Stimulated activated naive CD8-positive, alpha-beta T cell treated with anti-CD3 and anti-CD28 coated beads, Interleukin-15, amount 100 ng/mL, for 72 hours (primary cell): ENCODE measurements around the gene PPP2R2B.

Experiments
- ATAC-seq: fragments of 150-1000 bp; cut with Tn5 transposase; 2 replicates; pipeline ENCODE4 v1.10.0; 2021; ENCODE audit warnings: mild to moderate bottlenecking, moderate library complexity
- DNase-seq, 2 donors: peaks; one replicate each; pipeline ENCODE4 v3.0.0; 2021 to 2022
- H3K27ac Mint-ChIP-seq, 2 donors: one replicate each; pipeline ENCODE4 v1.8.0; 2022; ENCODE audit warnings: mild to moderate bottlenecking in 2 of 2, mixed read lengths in 2 of 2, moderate library complexity in 2 of 2
- H3K27me3 Mint-ChIP-seq: one replicate; pipeline ENCODE4 v1.8.0; 2022; ENCODE audit warnings: mixed read lengths
- H3K4me1 Mint-ChIP-seq: one replicate; pipeline ENCODE4 v1.8.0; 2022; ENCODE audit warnings: mild to moderate bottlenecking, mixed read lengths
- H3K4me3 Mint-ChIP-seq, 2 donors: one replicate each; pipeline ENCODE4 v1.8.0; 2022; ENCODE audit warnings: mild to moderate bottlenecking in 2 of 2, mixed read lengths in 2 of 2, moderate library complexity in 1 of 2
- H3K9me3 Mint-ChIP-seq, 2 donors: one replicate each; pipeline ENCODE4 v1.8.0; 2022; ENCODE audit warnings: mixed read lengths in 2 of 2

PPP2R2B gene

DNA sequence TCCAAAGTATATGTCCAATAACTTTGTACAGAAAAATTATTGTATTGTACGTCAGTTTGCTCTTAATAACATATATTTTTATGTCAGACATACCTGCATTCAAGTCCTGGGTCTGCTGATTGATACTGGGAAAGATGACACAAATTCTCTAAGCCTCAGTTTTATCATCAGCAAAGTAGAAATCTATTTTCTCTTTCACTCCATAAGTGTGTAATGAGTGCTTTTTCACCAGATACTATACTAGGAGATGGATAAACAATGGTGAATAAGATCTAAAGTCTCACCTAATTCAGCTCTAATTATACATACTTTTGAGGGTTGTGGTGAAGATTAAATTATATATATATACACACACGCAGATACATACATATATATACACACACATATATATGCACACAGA is 12.3 kb downstream of the PPP2R2B start:
- Mint-ChIP-seq H3K9me3 (no peaks in the 10 kb centered on the region), H3K4me1 (peaks cover 8% of the 10 kb centered on the region), H3K27me3 (no peaks in the 10 kb centered on the region), H3K27ac (no peak overlapping the region), H3K4me3 (no peak overlapping the region)
- ATAC-seq (no peak), DNase-seq (no peak)

DNA sequence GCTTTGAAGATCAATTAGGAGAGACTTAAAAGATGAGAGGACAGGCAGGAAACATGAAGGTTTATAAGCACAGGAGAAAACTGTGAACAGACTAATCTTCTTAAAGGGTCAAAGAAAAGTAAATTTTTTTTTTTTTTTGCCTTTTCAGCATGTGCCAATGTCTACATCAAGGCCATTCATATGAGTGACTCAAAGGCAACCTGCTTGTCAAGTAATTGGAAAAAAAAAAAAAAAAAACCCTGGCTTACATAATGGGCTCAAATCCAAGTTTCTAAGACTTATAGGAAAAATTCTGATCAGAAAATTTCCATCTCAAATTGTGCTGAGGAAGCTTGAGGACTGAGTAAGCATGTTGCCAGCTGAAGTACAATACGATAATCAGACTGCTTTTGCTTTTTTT is 15.9 kb downstream of the PPP2R2B start:
- no peaks in the 10 kb centered on the region for H3K27me3 Mint-ChIP-seq
- H3K27ac Mint-ChIP-seq: peak overlapping the region in 1 of 2 donors; percentile 60
- DNase-seq (no peak), ATAC-seq (no peak)
- peaks cover 13% of the 10 kb centered on the region for H3K4me1 Mint-ChIP-seq
- H3K4me3 Mint-ChIP-seq: no peak overlapping the region
- no peaks in the 10 kb centered on the region for H3K9me3 Mint-ChIP-seq

DNA sequence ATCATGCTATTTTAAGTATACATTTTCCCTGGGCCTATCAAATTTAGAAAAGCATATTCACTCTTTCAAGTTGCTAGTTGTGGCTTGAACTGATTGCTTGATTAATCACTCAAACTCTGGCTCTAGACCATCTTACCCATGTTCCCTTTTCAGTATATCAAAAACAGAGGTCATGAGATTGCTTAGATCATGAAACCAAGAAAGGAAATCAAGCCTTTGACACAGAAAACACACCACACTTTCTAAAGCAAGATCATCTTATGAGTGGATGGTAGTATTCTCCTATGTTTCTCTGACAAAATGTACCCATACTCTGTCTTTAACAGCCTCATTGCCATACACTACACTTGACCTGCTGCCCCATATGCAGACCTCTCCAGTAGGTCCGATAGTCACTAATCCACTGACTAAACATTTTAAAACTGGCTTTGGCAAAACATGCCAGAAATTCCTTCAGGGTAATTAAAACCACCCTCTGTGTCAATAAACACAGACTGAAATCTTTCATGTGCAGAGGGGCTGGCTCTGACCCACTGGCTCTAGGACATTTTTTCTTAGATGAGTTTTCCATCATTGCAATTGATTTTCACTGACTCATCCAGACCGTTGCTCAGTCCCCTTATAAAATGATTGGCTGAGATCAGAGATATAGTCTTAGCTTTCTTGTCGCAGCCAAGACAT is 18.2 kb downstream of the PPP2R2B start:
- no peak overlapping the region for H3K27ac Mint-ChIP-seq
- H3K27me3 Mint-ChIP-seq: no peaks in the 10 kb centered on the region
- DNase-seq (no peak), ATAC-seq (peak; percentile 40)
- peaks cover 13% of the 10 kb centered on the region for H3K4me1 Mint-ChIP-seq
- no peak overlapping the region for H3K4me3 Mint-ChIP-seq
- no peaks in the 10 kb centered on the region for H3K9me3 Mint-ChIP-seq

DNA sequence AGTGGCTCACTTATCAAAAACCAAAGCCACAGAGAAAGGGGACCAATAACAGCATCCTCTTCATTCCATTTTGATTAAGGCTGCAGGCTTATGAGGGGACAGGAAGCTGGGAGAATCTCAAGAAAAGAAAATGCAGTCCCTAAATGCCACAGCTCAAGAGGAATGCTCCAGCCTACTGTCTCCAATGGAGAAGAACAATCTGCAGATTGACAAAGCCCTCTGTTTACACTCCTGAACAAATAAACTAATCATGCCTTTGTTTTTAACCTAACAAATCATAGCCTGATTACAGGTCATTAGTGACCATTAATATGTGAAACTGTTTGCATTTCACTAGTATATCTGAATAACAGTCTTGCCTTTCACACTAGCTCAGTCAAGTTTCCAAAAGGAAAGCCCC is 26.5 kb downstream of the PPP2R2B start:
- H3K4me1 Mint-ChIP-seq: no peaks in the 10 kb centered on the region
- no peaks in the 10 kb centered on the region for H3K9me3 Mint-ChIP-seq
- DNase-seq: no peak
- no peak overlapping the region for H3K27ac Mint-ChIP-seq
- no peaks in the 10 kb centered on the region for H3K27me3 Mint-ChIP-seq
- no peak overlapping the region for H3K4me3 Mint-ChIP-seq
- ATAC-seq: no peak

DNA sequence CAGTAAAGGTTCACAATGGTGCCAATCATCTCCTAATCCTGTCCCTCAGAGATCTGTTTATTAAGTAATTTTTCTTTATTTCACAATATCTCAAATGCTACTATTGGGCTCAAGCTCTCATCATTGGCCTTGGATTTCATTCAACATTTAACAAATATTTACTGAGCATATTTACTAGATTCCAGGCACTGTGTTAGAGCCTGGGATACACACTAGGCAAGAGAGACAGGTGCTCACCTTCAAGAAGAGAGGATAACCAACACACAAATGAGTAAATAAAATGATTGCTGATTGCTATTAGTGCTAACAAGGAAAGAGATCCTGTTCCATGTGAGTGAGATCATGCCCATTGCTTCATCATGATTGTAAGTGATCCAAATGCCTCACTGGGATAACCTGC is 27.4 kb downstream of the PPP2R2B start:
- H3K27me3 Mint-ChIP-seq: no peaks in the 10 kb centered on the region
- H3K4me1 Mint-ChIP-seq: no peaks in the 10 kb centered on the region
- DNase-seq (no peak), ATAC-seq (no peak)
- no peak overlapping the region for H3K27ac Mint-ChIP-seq
- no peaks in the 10 kb centered on the region for H3K9me3 Mint-ChIP-seq
- H3K4me3 Mint-ChIP-seq: no peak overlapping the region

DNA sequence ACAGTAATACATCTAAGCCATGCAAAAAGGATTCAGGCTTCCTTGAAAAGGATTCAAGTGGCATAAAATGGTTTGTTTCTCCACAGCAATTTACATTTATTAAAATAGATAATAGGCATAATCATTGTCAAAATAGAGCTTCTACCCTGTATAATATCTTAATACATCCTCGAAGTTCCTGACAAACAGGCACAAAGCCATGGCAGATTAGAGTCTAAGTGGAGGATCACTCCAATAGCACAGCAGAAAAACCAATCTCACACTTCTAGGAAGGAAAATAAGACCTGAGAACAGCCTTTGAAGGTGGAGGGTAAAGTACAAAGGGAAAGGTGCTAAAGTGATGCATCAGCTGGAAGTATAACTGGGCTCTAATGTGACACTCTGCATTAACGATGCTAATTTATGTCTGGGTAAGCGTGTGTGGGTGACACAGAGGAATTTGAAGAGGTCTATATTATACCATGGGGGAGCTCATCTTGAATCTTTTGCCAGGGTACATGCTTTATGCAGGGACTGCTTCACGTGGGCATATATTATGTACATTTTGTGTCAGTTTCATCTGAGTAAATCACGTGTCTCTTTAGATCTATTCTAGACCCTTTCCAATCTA is 28.8 kb downstream of the PPP2R2B start:
- Mint-ChIP-seq H3K9me3 (no peaks in the 10 kb centered on the region), H3K27ac (no peak overlapping the region)
- no peak for ATAC-seq

DNA sequence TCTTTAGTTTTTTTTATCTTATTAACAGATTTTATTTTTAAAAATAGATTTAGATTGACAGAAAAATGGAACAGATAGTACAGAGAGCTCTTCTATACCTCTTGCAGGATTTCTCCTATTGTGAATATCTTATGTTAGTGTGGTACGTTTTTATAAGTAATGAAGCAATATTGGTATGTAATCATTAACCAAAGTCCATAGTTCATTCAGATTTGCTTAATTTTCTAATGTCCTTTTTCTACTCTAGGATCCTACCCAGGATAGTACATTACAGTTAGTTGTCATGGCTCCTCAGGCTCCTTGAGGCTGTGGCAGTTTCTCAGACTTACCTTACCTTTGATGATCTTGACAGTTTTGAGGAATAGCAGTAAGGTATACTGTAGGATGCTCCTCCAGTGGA is 30.4 kb downstream of the PPP2R2B start:
- no peaks in the 10 kb centered on the region for H3K4me1 Mint-ChIP-seq
- H3K4me3 Mint-ChIP-seq: no peak overlapping the region
- H3K27ac Mint-ChIP-seq: no peak overlapping the region
- no peaks in the 10 kb centered on the region for H3K9me3 Mint-ChIP-seq
- H3K27me3 Mint-ChIP-seq: no peaks in the 10 kb centered on the region
- DNase-seq (no peak), ATAC-seq (no peak)

More for the DNA sequence above, 28.8 kb downstream of the PPP2R2B start:
- no peak for DNase-seq
- no peaks in the 10 kb centered on the region for H3K4me1 Mint-ChIP-seq
- H3K27me3 Mint-ChIP-seq: no peaks in the 10 kb centered on the region
- no peak overlapping the region for H3K4me3 Mint-ChIP-seq

DNA sequence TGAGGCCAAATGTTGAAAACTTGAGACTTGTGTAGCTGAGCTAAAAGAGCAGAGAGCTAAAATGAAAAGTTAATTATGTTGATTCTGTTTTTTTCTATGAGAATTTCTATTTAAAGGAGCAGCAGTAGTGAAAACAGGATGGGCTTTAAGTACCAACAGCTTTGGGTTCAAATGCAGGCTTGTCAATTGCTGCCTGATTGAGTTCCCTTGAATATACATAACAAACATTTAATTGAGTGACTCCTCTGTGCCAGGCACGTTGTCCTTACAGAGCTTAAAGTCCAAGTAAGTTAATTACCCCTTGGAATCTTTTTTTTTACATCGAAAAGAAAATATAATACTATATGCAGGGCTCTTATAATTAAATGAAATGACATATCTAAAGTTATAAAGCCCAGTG is 38.5 kb downstream of the PPP2R2B start:
- no peak for ATAC-seq
- no peaks in the 10 kb centered on the region for H3K27me3 Mint-ChIP-seq
- no peaks in the 10 kb centered on the region for H3K4me1 Mint-ChIP-seq
- H3K9me3 Mint-ChIP-seq: peaks cover 7 to 9% of the 10 kb centered on the region in 2 donors
- no peak for DNase-seq
- H3K4me3 Mint-ChIP-seq: no peak overlapping the region
- no peak overlapping the region for H3K27ac Mint-ChIP-seq

DNA sequence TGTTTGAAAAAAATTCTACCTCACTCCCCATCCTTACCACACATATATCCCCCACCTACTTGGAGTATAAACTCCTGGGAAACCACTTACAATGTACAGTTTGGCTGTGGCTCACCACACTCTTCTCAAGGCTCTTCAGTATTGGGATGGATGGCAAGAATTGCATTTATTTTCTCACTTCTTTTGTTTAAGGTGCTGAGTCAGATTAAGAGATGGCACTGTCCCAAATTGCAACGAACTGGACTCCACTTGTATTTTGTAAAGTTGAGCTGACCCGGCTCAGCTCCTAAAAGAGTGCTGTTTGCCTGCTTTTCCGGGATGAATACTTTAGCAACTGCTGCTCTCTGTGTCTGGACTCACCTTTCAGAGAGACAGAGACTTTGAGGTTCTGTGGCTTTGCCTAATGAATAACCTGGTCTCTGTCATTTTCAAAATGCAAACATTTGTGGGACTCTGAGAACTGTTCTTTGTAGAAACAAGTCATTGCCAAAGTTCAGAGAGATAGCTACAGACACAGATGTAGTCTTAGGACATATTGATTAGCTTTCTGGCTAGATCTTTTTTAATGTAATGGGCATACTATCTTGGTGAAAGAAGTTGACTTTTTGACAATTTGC is 42.2 kb downstream of the PPP2R2B start:
- DNase-seq (no peak), ATAC-seq (no peak)
- Mint-ChIP-seq H3K9me3 (peaks cover 7 to 9% of the 10 kb centered on the region in 2 donors), H3K27me3 (no peaks in the 10 kb centered on the region), H3K4me3 (no peak overlapping the region), H3K27ac (no peak overlapping the region), H3K4me1 (no peaks in the 10 kb centered on the region)

DNA sequence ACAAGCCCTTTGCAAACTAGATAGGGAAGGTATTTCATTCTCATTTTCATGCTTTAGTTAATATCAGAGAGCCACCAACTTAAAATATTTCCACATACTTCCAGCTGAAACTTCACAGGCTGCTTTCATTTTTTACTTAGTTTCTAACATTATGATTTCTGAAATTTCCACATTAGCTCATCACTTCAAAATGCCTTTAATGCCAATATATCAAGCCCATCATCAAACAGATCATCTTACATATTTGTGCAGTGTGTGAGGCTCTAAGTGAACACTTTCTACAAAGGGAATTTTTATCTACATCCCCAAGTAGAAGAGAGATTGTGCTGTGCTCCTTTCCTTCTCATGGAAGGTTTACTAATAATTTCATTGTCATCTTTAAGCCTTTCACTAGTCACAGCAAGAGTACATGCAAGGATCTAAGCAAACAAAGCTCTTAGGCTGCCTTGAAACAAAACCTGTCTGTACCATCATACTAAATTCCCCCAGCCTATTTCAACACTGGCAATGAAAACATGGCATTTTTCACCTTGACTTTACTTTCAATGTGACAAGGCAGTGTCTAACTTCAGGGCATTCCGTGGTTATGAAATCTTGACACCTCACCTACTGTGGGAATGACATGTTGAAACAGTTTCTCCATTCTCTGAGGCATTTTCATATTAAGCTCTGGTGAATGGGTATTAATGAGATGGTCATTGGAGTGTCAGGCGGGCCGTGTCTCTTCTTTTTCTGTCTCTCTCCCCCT is 45.4 kb downstream of the PPP2R2B start:
- no peak for ATAC-seq
- DNase-seq: no peak
- Mint-ChIP-seq H3K4me1 (no peaks in the 10 kb centered on the region), H3K4me3 (no peak overlapping the region), H3K27ac (no peak overlapping the region), H3K9me3 (no peaks in the 10 kb centered on the region), H3K27me3 (no peaks in the 10 kb centered on the region)

DNA sequence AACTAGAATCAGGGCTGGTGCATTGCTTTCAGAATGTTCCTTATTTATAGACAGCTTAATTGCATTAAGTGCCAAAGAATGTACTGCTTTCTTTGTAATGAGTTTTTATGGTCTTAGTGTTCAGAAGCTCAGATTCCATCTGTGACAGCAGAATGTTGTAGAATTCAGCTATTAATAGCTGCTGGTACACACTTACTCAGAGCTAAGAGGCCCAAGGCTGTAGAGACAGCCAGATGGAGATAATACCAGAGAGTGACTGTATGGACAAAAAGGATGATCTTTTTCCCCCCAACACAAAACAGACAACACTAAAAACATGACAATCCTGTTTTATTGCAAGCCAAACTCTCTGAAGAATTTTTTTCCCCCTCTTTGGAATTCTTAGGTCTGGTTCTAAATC is 50.2 kb downstream of the PPP2R2B start:
- DNase-seq (no peak), ATAC-seq (no peak)
- Mint-ChIP-seq H3K27ac (no peak overlapping the region), H3K27me3 (no peaks in the 10 kb centered on the region), H3K9me3 (no peaks in the 10 kb centered on the region), H3K4me3 (no peak overlapping the region), H3K4me1 (no peaks in the 10 kb centered on the region)

DNA sequence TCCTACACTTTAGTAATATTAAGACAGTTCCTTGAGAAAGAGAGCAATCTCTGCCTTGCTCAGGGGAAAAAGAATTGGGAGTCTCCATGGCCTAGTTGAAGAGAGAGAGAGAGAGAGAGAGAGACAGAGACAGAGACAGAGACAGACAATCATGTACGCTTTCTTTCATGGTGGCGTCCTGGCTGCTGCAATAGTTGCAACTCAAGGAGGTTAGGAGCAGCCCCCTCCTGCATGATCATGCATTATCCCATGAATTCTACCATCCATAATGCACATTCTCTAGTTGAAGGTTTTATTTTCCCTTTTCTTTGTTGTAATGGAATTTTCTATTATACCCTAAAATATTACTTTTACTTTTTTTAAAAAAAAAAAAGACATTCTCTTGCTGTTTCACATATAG is 50.7 kb downstream of the PPP2R2B start:
- Mint-ChIP-seq H3K27me3 (no peaks in the 10 kb centered on the region), H3K9me3 (no peaks in the 10 kb centered on the region), H3K4me3 (no peak overlapping the region), H3K4me1 (no peaks in the 10 kb centered on the region), H3K27ac (no peak overlapping the region)
- DNase-seq (no peak), ATAC-seq (no peak)

DNA sequence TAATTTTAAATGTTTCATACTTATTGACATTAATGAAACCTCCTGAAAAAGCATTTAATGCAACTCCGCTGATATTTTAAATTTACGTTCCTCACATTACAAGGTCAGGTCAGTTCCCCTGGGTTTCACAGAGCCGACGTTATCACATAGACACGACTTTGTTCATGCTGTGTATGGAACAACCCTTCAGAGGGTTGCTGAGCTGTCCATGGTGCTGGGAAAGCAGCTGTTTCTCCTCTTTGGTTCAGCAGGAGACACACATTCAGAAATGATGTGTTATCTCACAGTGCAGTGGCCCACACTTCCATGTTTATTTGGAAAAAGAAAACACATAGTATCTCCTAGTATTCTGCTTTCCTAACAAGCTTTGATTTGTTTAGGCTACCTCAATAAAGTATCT is 53.5 kb downstream of the PPP2R2B start:
- ATAC-seq (no peak), DNase-seq (no peak)
- H3K4me3 Mint-ChIP-seq: no peak overlapping the region
- no peaks in the 10 kb centered on the region for H3K4me1 Mint-ChIP-seq
- H3K27ac Mint-ChIP-seq: no peak overlapping the region
- no peaks in the 10 kb centered on the region for H3K9me3 Mint-ChIP-seq
- no peaks in the 10 kb centered on the region for H3K27me3 Mint-ChIP-seq

DNA sequence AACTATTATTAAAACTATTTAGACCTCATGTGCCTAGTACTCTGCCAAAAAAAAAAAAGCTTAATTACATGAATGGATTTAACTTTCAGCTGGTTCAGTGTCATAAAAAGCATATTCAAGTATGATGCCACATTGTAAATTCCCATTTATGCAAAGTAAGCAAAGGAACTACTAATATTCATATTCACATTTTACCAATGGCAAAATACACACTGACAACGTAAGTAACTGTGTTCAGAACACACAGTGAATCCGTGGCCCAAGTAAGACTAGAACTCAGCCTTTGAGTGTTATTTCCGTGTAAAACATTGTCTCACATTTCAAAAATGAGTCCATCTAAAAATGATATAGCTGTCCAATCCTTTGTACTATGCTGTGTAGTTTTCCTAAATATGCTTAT is 56.8 kb downstream of the PPP2R2B start:
- Mint-ChIP-seq H3K4me1 (no peaks in the 10 kb centered on the region), H3K27me3 (no peaks in the 10 kb centered on the region)
- no peak for ATAC-seq

DNA sequence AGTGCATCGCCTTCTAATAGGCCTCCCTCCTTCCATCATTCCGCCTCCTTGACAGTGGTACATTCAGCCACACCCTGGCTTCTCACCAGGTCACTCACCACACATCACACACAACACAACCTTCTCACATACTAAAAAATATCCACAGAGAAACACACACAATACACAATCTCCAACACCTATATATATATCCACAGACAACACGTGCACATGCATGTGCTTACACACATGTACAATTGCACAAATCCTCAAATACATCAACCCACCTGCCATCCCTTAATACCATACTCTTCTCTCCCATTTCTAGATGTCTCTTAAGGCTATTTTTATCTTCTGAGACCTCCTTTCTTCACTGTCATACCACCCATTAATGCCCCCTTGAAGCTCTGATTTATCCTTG is 57.6 kb downstream of the PPP2R2B start:
- no peaks in the 10 kb centered on the region for H3K27me3 Mint-ChIP-seq
- DNase-seq: no peak
- H3K9me3 Mint-ChIP-seq: no peaks in the 10 kb centered on the region
- H3K4me3 Mint-ChIP-seq: no peak overlapping the region
- no peak for ATAC-seq
- no peak overlapping the region for H3K27ac Mint-ChIP-seq
- H3K4me1 Mint-ChIP-seq: no peaks in the 10 kb centered on the region

More for the DNA sequence above, 56.8 kb downstream of the PPP2R2B start:
- H3K4me3 Mint-ChIP-seq: no peak overlapping the region
- no peak overlapping the region for H3K27ac Mint-ChIP-seq
- H3K9me3 Mint-ChIP-seq: no peaks in the 10 kb centered on the region
- no peak for DNase-seq

DNA sequence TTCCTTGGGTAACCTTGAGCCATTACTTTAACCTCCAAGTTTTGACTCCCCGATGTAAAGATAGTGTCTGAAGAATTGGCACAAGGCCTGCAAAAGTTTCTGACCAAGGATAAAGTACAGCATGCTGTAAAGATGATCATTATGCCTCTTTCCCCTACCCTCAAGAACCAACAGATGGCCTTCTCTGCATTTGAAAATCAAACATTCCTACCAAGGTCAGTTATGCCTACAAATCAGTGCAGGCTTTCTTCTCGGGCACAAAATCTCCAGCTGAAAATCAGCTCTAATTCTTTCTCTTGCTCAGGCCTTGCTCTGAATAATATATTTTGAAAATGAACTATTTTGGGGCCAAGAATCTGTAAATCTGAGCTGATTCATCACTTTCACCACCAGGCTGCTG is 59.7 kb downstream of the PPP2R2B start:
- DNase-seq: no peak
- no peak overlapping the region for H3K27ac Mint-ChIP-seq
- no peaks in the 10 kb centered on the region for H3K27me3 Mint-ChIP-seq
- no peak for ATAC-seq
- H3K4me1 Mint-ChIP-seq: peaks cover 2% of the 10 kb centered on the region
- no peak overlapping the region for H3K4me3 Mint-ChIP-seq
- no peaks in the 10 kb centered on the region for H3K9me3 Mint-ChIP-seq
